Stimulated activated CD4-positive, alpha-beta T cell treated with anti-CD3 and anti-CD28 coated beads, Interleukin-15, amount 100 ng/mL, for 48 hours (primary cell): ENCODE results near the gene ZNF74.
A peak's percentile ranks its signal among the peaks of the same experiment; 100 is the strongest.
"Not testable (repeated sequence)": the region's sequence is repeated elsewhere in the genome, so short reads cannot be mapped to it uniquely, and the experiment has no call there.

Source experiments
- DNase-seq, 2 donors: peaks; one replicate each; pipeline ENCODE4 v3.0.0-alpha.2; 2020; ENCODE audit warnings: low read depth in 2 of 2

The ZNF74 gene

DNA sequence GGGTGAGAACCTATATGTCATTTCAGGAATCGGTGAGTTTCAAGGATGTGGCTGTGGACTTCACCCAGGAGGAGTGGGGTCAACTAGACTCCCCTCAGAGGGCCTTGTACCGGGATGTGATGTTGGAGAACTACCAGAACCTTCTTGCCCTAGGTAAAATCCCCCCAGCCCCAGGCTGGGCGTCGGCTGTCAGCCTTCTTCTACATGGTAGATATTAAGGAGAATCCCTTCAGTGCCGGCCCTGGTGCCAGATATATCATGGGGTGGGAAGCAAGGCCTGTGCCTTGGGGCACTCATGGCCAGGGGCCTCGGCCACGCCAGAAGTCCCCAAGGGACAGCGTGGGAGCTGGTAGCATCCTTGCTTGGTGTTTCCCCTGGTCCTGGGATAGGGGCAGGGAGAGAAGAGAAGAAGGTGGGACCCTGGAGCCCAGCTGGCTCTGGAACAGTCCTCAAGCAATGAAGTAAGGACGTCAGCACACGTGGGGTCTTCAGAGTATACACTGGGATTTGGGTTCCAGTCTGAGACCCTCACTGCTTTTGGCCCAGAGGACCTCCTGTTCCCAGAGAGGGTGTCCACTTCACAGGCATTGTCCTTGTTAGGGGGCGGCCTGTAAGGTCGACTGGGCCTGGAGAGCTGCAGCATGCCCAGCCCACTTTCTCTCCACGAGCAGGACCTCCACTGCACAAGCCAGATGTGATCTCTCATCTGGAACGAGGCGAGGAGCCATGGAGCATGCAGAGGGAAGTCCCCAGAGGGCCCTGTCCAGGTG, 6.8 kb downstream of the ZNF74 start:
- no peak for DNase-seq

DNA sequence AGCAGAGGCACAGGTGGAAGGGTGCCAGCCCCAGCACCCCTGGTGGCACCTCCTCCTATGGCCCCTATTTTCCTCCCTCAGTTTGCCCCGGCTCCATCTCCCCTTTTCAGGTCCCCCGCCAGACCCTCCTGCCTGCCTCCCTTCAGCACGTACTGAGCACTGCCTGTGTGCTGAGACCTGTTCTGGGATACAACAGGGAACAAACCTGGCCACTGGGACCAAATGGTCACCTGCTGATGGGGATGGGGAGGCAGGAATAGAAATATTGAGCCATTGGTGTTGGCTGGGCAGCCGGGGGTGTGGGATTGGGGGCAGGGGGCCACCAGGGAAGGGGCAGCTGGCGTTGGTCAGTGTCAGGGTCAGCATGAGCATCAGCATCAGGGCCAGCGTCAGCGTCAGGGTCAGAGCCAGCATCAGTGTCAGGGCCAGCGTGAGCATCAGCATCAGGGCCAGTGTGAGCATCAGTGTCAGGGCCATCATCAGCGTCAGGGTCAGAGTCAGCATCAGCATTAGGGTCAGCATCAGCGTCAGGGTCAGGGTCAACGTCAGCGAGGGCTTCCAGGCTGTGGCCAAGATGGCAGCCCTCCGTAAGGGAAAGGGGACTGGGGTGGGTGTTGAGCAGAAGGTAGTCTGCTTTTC, 7.5 kb downstream of the ZNF74 start:
- DNase-seq, result no peak

DNA sequence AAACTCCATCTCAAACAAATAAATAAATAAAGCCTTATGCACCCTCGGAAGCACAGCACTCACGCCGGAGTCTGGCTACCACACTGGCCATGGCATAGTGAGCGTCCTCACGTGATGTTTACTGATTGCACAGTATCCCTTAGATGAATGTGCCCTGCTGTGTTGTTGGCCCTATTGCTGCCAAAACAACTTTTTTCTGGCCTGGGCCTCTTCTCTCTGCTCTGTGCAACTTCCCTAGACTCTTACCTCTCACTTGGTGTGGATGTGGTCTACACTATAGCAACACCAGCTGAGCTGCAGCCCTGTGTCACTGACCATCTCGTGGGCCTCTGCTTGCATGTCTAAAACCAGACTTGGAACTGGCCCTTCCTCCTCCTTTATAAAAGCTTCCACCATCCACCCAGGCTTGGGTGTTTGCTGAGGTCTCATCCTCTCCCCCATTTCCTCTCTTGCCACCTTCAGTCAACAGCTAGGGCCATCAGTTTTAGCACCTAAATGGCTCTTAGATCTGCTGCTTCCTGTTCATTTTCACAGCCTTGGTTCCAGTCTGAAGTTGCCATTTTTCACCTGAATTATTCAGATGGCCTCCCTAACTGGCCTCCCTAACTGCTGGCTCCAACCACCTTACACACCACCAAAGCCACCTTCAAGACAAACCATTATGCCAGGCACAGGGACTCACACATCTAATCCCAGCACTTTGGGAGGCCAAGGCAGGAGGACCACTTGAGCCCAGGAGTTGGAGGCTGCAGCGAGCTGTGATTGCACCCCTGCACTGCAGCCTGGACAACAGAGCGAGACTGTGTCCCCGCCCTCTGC, 9.2 kb downstream of the ZNF74 start:
- no peak for DNase-seq

DNA sequence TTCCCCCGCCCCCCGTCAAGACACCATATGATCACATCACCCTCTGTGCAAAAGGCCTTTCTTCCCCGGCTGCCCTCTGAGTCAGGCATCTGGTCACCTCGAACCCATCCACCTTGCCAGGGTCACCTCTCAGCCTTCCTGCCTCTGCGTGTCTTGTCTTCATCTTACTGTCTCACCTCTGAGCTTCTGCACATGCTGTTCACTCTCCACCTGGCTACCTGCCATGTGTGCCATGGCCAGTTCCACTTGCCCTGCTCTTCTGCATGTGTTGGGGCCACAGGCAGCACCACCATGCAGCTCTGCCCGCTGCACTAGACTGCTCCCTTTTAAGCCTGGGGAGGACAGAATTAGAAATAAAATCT, 9.8 kb downstream of the ZNF74 start:
- DNase-seq, result no peak

DNA sequence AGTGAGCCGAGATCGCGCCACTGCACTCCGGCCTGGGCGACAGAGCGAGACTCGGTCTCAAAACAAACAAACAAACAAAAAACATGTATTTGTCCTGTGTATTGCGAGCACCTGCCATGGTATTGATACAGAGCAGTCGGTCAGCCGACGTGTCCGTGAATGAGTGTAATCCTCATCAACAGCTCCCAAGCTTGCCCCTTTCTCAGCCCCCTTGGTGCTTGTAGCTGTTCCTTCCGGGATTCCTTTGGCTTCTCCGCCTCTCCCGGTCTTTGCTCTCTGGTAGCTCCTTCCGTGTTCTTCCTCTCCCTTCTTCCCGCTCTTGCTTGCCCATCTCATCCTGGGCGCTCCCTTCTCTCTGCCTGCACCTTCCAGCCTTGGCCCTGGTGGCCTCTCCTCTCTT, 10.9 kb downstream of the ZNF74 start:
- no peak for DNase-seq

DNA sequence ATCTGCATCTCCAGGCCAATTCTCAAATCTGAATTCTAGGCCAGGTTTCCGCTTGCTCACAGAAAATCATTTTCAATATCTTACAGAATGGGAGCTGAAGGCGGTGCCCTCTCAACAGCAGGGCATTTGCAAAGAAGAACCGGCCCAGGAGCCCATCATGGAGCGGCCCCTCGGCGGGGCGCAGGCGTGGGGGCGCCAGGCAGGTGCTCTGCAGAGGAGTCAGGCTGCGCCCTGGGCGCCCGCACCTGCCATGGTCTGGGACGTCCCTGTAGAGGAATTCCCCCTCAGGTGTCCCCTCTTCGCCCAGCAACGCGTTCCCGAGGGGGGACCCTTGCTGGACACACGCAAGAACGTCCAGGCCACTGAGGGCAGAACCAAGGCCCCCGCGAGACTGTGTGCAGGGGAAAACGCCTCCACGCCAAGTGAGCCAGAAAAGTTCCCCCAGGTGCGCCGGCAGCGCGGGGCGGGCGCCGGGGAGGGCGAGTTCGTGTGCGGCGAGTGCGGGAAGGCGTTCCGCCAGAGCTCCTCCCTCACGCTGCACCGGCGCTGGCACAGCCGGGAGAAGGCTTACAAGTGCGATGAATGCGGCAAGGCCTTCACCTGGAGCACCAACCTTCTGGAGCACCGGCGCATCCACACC, 11.5 kb downstream of the ZNF74 start:
- DNase-seq, result no peak

DNA sequence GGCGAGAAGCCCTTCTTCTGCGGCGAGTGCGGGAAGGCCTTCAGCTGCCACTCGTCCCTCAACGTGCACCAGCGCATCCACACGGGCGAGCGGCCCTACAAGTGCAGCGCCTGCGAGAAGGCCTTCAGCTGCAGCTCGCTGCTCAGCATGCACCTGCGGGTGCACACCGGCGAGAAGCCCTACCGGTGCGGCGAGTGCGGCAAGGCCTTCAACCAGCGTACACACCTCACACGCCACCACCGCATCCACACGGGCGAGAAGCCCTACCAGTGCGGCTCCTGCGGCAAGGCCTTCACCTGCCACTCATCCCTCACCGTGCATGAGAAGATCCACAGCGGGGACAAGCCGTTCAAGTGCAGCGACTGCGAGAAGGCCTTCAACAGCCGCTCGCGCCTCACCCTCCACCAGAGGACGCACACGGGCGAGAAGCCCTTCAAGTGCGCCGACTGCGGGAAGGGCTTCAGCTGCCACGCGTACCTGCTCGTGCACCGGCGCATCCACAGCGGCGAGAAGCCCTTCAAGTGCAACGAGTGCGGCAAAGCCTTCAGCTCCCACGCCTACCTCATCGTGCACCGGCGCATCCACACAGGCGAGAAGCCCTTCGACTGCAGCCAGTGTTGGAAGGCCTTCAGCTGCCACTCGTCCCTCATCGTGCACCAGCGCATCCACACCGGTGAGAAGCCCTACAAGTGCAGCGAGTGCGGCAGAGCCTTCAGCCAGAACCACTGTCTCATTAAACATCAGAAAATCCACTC, 12.2 kb downstream of the ZNF74 start:
- no peak for DNase-seq

DNA sequence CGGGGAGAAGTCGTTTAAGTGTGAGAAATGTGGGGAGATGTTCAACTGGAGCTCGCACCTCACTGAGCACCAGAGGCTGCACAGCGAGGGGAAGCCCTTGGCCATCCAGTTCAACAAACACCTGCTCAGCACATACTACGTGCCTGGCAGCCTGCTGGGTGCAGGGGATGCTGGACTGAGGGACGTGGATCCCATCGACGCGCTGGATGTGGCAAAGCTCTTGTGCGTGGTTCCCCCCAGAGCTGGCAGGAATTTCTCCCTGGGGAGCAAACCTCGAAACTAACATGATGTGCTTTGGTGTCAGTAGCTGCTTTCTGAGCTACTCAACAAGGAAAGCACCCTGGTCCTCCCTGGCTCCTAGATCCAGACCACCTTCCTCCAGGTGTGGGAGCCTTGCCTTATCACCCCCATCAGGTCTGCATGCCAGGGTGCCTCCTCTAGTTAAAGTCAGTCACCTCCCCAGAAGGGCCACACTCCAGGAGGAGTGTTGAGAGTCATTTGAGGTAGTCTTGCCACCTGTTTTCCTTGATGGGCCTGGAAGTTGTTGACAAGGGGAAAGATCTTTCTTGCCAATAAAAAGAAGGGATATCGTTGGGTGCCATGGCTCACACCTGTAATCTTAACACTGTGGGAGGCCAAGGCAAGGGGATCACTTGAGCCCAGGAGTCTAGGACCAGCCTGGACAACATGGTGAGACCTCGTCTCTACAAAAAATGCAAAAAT, 12.9 kb downstream of the ZNF74 start:
- DNase-seq, result no peak

DNA sequence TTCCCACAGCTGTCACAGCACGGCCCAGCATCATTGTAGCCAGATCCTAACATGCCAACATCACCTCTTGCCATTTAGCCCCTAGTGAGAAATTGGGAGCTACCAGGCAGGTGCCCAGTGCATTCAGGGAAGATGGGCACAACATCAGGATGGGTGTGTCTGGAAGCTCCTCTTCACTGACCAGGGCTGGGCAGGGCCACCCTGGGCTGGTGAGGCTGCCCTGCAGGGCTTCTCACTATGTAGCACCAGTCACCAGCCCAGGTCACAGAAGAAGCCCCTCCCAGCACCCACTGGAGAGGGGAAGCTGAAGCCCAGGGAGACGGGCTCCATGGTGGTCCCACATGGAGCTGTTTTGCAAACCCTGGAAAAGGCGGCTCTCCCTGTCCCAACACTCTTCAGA, 13.9 kb downstream of the ZNF74 start:
- no peak for DNase-seq

DNA sequence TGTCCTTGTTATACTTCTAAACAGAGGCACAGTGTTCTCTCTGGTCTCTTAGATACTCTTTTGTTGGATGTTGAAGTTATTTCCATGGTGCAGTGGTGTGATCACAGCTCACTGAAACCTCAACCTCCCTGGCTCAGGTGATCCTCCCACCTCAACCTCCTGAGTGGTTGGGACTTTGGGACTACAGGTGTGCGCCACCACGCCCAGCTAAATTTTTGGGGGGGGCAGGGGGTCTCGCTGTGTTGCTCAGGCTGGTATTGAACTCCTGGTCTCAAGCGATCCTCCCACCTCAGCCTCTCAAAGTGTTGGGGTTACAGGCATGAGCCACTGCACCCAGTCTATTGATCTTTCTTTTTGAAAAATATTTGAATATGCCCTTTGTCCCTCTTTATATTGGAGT, 14.9 kb downstream of the ZNF74 start:
- DNase-seq, result no peak

DNA sequence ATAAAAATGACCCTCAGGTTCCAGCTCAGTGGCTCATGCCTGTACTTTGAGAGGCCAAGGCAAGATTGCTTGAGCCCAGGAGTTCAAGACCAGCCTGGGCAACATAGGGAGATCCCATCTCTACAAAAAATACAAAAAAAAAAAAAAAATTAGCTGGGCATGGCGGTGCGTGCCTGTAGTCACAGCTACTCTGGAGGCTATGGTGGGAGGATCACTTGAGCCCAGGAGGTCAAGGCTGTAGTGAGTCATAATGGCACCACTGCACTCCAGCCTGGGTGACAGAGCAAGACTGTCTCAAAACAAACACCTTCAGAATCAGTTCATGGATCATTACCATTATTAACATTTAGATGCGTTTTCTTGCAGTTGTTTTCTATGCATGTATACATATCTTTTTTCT, 15.4 kb downstream of the ZNF74 start:
- DNase-seq, result not testable (repeated sequence)

DNA sequence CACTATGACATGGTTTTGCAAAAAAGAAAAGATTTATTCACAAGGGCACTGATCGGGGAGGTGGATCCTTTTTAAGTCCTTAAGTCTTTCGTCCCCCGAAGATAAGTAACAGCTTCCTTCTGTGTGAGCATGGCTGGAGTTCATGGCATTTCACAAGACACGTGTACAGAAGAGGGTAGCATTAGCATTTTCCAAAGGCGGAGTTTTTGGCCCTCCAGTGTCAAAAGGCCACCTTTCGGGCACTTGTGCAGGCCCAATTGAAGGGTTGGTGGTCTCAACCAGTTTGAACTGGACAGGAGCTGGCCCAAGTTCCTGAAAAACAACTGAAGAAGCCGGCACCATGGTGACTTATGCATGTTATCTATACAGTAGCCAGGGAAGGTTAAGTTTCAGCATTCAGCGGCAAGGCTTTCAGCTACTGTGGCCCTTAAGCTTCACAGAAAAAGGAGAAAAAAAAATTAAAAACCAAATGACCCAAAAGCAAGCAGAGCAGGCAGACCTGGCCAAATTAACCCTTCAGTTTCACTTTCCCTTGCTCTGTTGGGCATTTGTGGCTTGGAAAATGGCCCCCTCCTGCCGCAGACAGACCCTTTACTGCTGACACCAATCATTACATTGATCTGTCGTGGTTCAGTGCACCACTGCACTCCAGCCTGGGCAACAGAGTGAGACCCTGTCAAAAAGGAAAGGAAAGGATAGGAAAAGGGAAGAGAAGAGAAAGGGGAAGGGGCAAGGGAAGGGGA, 18.7 kb downstream of the ZNF74 start:
- DNase-seq, result no peak

DNA sequence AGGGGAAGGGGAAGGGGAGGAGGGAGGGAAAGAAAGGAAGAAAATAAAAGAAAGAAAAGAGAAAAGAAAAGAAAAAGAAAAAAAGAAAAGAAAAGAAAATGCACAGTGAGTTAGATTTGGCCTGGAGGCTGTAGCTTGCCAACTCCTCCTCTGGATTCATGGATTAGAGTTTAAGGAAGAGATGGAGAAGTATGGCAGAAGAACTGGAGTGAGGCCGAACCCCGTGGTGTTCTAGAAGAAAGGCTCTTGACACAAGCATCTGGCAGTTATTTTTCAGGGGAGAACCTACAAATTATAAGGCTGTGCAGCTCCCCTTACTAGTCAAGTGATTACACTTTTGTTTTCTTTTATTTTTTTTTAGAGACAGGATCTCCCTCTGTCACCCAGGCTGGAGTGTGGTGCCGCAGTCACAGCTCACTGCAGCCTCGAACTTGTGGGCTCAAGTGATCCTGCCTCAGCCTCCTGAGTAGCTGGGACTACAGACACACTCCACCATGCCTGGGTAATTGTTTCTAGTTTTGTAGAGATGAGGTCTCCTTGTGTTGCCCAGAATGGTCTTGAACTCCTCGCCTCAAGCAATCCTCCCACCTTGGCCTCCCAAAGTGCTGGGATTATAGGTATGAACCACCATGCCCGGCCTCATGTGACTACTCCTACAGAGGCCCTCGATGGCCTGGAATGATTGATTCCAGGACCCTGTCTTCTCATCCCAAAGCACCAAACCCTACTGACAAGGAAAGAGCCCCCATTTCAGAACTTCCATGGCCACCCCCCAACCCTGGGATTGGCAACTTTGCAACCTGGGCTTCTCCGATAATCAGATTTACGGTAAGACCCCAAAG, 19.5 kb downstream of the ZNF74 start:
- no peak for DNase-seq

DNA sequence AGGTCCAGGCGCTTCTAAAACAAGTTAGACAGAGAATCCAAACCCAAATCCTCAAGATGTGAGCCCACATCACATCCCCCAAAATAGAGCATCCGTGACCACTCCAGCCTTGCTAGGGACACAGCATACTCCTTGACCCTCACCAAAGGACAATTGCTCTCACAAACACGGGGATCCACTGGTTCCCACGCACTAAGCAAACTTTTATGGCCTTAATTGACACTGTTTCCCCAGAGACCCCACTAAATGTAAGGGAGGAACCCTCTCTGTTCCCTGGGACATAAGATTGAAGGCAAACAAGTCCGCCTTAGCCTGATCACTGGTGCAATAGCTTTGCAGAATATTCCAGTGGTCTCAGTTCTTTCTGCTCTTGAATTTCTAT, 20.1 kb downstream of the ZNF74 start:
- no peak for DNase-seq

DNA sequence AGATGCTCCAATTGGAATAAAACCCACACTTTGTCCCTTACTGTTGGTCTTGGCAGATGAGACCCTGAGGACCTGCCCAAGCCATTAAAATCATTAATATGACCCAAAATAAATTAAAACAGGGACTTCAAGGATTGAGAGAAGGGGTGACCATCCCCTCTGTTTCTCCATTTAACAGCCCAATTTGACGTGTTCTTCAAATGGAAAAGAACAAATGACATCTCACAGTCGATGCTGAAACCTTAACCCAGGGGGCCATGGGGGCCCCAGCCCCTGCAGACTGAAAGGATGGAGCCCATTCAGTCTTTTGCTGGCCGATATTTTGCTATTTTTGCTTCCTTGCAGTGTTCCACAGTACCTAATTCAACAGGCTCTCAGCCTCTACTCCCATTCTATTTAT, 20.5 kb downstream of the ZNF74 start:
- no peak for DNase-seq

DNA sequence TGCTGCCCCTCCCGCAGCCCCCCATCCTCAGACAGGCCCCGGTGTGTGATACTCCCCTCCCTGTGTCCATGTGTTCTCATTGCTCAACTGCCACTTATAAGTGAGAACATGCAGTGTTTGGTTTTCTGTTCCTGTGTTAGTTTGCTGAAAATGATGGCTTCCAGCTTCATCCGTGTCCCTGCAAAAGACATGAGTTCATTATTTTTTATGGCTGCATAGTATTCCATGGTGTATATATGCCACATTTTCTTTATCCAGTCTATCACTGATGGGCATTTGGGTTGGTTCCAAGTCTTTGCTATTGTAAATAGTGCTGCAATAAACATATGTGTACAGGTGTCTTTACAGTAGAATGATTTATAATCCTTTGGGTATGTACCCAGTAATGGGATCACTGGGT, 21.3 kb downstream of the ZNF74 start:
- not testable (repeated sequence) for DNase-seq

DNA sequence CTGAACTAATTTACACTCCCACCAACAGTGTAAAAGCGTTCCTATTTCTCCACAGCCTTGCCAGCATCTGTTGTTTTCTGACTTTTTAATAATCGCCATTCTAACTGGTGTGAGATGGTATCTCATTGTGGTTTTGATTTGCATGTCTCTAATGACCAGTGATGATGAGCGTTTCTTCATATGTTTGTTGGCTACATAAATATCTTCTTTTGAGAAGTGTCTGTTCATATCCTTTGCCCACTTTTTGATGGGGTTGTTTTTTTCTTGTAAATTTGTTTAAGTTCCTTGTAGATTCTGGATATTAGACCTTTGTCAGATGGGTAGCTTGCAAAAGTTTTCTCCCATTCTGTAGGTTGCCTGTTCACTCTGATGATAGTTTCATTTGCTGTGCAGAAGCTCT, 21.7 kb downstream of the ZNF74 start:
- DNase-seq, result not testable (repeated sequence)

DNA sequence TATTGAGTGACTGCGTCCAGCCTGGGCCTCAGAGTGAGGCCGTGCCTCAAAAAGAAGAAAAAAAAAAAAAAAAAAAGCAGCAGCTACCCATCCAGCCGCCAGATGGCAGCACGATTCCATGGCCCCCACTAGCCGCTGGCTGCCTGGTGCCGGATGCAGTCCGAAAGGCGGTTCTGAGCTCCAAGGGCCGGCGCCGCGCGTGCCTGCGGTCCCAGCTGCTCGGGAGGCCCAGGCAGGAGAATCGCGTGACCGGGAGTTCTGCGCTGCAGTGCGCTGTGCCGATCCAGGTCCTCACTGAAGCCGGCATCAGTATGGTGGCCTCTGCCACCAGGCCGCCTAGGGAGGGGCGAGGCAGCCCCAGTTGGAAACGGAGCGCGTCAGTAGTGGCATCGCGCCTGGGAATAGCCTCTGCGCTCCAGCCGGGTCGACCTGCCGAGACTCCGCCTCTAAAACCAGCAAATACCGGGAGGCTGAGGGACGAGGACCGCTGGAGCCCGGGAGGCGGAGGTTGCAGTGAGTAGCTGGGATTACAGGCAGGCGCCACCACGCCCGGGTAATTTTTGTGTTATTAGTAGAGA, 24.3 kb downstream of the ZNF74 start:
- DNase-seq, result peak; percentile 39 to 52

DNA sequence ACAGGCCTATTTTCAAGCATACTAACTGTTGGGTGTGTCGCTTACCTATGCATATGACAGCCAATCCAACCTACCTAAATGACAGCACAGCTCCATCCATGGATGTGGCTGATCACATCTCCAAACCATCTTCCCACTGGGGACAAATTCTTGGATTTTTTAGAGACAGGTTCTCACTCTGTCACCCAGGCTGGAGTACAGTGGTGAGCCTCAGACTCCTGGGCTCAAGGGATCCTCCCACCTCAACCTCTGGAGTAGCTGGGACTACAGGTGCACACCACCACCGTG, 25.7 kb downstream of the ZNF74 start:
- no peak for DNase-seq
